Muscle layer of duodenum (tissue), 2 donors: ENCODE data around the gene LHFPL6.

Experiments
- H3K27ac ChIP-seq: one replicate; pipeline ENCODE4 v1.7.0; 2013; ENCODE audit warnings: mild to moderate bottlenecking, low read length
- H3K27me3 ChIP-seq: one replicate; pipeline ENCODE4 v1.7.0; 2013; ENCODE audit warnings: low read depth, mild to moderate bottlenecking, control low read depth, low read length
- H3K36me3 ChIP-seq, 2 donors: one replicate each; pipeline ENCODE4 v1.7.0; 2013; ENCODE audit warnings: low read length in 2 of 2, control low read depth in 1 of 2, mild to moderate bottlenecking in 1 of 2; ENCODE audit not compliant: insufficient read depth in 2 of 2, control insufficient read depth in 1 of 2
- H3K4me1 ChIP-seq, 2 donors: one replicate each; pipeline ENCODE4 v1.7.0; 2013; ENCODE audit warnings: low read length in 2 of 2, mild to moderate bottlenecking in 2 of 2, control low read depth in 1 of 2, moderate library complexity in 1 of 2; ENCODE audit not compliant: insufficient read depth in 2 of 2, control insufficient read depth in 1 of 2
- H3K4me3 ChIP-seq, 2 donors: one replicate each; pipeline ENCODE4 v1.7.0; 2013; ENCODE audit warnings: low read length in 2 of 2, low read depth in 1 of 2, mild to moderate bottlenecking in 1 of 2
- H3K9me3 ChIP-seq, 2 donors: one replicate each; pipeline ENCODE4 v1.7.0; 2013; ENCODE audit warnings: low read length in 2 of 2, control low read depth in 1 of 2, mild to moderate bottlenecking in 1 of 2; ENCODE audit not compliant: control insufficient read depth in 1 of 2
- donor health status: healthy.

LHFPL6 gene

DNA sequence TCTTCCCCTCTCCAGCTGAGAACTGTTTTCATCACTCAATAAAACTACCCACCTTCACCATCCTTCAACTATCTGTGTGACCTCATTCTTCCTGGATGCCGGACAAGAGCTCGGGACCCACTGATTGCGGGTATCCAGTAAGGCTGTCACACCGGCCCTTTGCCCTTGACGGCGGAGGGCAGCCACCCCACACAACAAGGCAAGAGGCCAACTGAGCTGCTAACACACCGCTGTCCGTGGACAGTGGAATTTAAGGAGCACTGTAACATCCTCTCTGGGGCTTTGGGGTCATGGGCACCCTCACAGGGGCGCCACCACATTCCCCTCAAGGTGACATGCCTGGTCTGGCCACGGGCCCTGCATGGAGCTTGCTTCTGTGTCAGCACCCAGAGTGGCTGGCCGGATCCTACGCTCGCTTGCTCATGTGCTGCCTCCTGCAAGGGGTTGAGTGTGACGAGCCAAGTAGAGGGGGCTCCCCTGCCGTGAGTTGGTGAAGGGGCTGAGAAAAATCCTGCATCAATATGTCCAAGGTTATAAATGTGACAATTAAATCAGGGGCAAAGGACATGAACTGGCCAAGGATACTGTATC is 31.4 kb downstream of the LHFPL6 start:
- Histone ChIP-seq H3K4me3 (no peak overlapping the region), H3K9me3 (no peaks in the 10 kb centered on the region), H3K27ac (no peak overlapping the region), H3K27me3 (no peaks in the 10 kb centered on the region), H3K4me1 (peaks cover 0 to under 1% of the 10 kb centered on the region in 2 donors), H3K36me3 (no peaks in the 10 kb centered on the region)

- peaks cover 0 to 6% of the 10 kb centered on the region in 2 donors for H3K4me1 ChIP-seq
- H3K36me3 ChIP-seq, result no peaks in the 10 kb centered on the region
- H3K27ac ChIP-seq, result no peak overlapping the region
- no peak overlapping the region for H3K4me3 ChIP-seq
- no peaks in the 10 kb centered on the region for H3K27me3 ChIP-seq
- H3K9me3 ChIP-seq, result no peaks in the 10 kb centered on the region
Observed at GRCh38 chr13:39567569-39567968, 35.4 kb downstream of the LHFPL6 start.

GRCh38 chr13:39566216-39566869 is 36.6 kb downstream of the LHFPL6 start:
- no peak overlapping the region for H3K27ac ChIP-seq
- H3K9me3 ChIP-seq, result no peaks in the 10 kb centered on the region
- no peak overlapping the region for H3K4me3 ChIP-seq
- H3K27me3 ChIP-seq, result no peaks in the 10 kb centered on the region
- H3K4me1 ChIP-seq, result peaks cover 0 to 6% of the 10 kb centered on the region in 2 donors
- no peaks in the 10 kb centered on the region for H3K36me3 ChIP-seq

GRCh38 chr13:39565036-39565949 is 37.7 kb downstream of the LHFPL6 start:
- Histone ChIP-seq H3K36me3 (no peaks in the 10 kb centered on the region), H3K27me3 (no peaks in the 10 kb centered on the region), H3K4me1 (peaks cover 0 to 6% of the 10 kb centered on the region in 2 donors), H3K9me3 (no peaks in the 10 kb centered on the region), H3K4me3 (no peak overlapping the region), H3K27ac (no peak overlapping the region)

- H3K9me3 ChIP-seq, result no peaks in the 10 kb centered on the region
- H3K27ac ChIP-seq, result no peak overlapping the region
- H3K4me3 ChIP-seq, result no peak overlapping the region
- peaks cover 0 to 6% of the 10 kb centered on the region in 2 donors for H3K4me1 ChIP-seq
- H3K27me3 ChIP-seq, result no peaks in the 10 kb centered on the region
- H3K36me3 ChIP-seq, result no peaks in the 10 kb centered on the region
Observed at GRCh38 chr13:39563470-39563735, 39.6 kb downstream of the LHFPL6 start.

- no peaks in the 10 kb centered on the region for H3K27me3 ChIP-seq
- no peak overlapping the region for H3K4me3 ChIP-seq
- no peaks in the 10 kb centered on the region for H3K36me3 ChIP-seq
- no peaks in the 10 kb centered on the region for H3K9me3 ChIP-seq
- H3K27ac ChIP-seq, result no peak overlapping the region
- peaks cover 0 to 6% of the 10 kb centered on the region in 2 donors for H3K4me1 ChIP-seq
Observed at GRCh38 chr13:39561971-39562370, 41.0 kb downstream of the LHFPL6 start.

DNA sequence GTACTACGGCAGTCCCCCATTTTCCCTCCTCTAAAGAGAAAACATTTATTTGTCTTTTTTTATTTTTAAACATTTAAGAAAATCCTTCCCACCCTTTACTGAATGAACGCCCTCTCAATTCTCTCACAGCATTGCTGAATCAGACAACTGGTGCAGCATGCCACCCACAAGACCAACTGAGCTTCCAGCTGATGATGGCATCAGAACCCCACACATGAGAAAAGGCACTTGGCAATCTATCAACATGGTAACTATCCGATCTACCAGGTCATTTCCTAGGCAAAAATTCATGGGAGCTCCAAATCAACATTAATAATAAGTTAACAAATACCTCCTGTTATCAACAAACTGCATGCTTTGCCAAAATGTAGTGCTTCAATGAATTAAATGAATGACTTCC is 43.1 kb downstream of the LHFPL6 start:
- H3K27me3 ChIP-seq, result no peaks in the 10 kb centered on the region
- H3K36me3 ChIP-seq, result no peaks in the 10 kb centered on the region
- no peak overlapping the region for H3K4me3 ChIP-seq
- H3K4me1 ChIP-seq, result no peaks in the 10 kb centered on the region
- no peaks in the 10 kb centered on the region for H3K9me3 ChIP-seq
- H3K27ac ChIP-seq, result no peak overlapping the region

- peaks cover 0 to 3% of the 10 kb centered on the region in 2 donors for H3K36me3 ChIP-seq
- no peaks in the 10 kb centered on the region for H3K4me1 ChIP-seq
- no peak overlapping the region for H3K4me3 ChIP-seq
- H3K9me3 ChIP-seq, result no peaks in the 10 kb centered on the region
- no peaks in the 10 kb centered on the region for H3K27me3 ChIP-seq
- H3K27ac ChIP-seq, result no peak overlapping the region
Observed at GRCh38 chr13:39557285-39557955, 45.6 kb downstream of the LHFPL6 start.

DNA sequence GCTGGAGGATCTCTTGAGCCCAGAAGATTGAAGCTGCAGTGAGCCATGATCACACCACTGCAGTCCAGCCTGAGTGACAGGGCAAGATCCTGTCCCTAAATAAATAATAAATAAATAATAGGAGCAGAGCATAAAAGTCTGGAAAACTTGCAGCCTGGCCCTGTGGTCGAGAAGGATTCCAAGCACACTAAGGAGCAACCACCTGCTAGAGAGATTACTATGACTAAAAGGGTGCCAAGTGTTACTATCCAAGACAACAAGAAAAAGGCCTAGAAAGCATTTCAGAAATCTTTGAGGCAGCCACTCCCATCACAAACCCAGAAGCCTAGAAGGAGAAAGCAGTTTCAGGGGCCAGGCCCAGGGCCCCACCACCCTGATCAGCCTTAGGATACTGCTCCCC is 46.1 kb downstream of the LHFPL6 start:
- Histone ChIP-seq H3K36me3 (peaks cover 0 to 4% of the 10 kb centered on the region in 2 donors), H3K4me3 (no peak overlapping the region), H3K27ac (no peak overlapping the region), H3K27me3 (no peaks in the 10 kb centered on the region), H3K4me1 (no peaks in the 10 kb centered on the region), H3K9me3 (no peaks in the 10 kb centered on the region)

- H3K4me1 ChIP-seq, result no peaks in the 10 kb centered on the region
Observed at GRCh38 chr13:39554371-39554770, 48.6 kb downstream of the LHFPL6 start.

DNA sequence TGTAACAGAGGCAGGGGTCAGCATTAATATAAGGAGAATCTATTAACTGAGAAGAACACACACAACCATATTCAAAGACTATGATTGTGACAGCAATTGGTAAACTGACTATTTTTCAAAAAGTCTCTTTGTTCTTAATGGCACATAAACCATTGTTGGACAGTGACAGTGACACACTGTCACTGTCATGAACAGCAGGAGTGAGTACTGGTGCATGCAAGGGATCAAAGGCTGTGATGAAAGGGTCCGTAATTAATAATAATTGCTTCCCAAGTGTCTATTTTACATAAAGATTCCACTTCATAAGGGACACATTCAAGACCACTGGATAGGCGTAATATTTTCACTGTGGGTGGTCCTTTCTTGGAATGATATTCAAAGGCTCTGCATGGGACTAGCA is 50.7 kb downstream of the LHFPL6 start:
- no peaks in the 10 kb centered on the region for H3K27me3 ChIP-seq
- no peak overlapping the region for H3K4me3 ChIP-seq
- no peaks in the 10 kb centered on the region for H3K4me1 ChIP-seq
- no peak overlapping the region for H3K27ac ChIP-seq
- H3K36me3 ChIP-seq, result peaks cover 0 to 4% of the 10 kb centered on the region in 2 donors
- no peaks in the 10 kb centered on the region for H3K9me3 ChIP-seq

More at GRCh38 chr13:39554371-39554770, 48.6 kb downstream of the LHFPL6 start:
- no peak overlapping the region for H3K4me3 ChIP-seq
- no peaks in the 10 kb centered on the region for H3K27me3 ChIP-seq
- no peak overlapping the region for H3K27ac ChIP-seq
- peaks cover 0 to 4% of the 10 kb centered on the region in 2 donors for H3K36me3 ChIP-seq
- H3K9me3 ChIP-seq, result no peaks in the 10 kb centered on the region
